GM21576 (cell line): ENCODE measurements around the gene ADAMTS17.
"Not testable (repeated sequence)": the region's sequence is repeated elsewhere in the genome, so short reads cannot be mapped to it uniquely, and the experiment has no call there.

Experiments used
- ATAC-seq: cut with Tn5 transposase; IDR thresholded peaks from one replicate; pipeline ENCODE4 v1.9.1; 2021; ENCODE audit warnings: mild to moderate bottlenecking, moderate library complexity; ENCODE audit not compliant: unreplicated experiment

ADAMTS17 gene

GRCh38 chr15:100096248-100096600, 245.6 kb downstream of the ADAMTS17 start:
- no peak for ATAC-seq

- ATAC-seq: no peak
Observed at GRCh38 chr15:100095541-100096247, 246.1 kb downstream of the ADAMTS17 start.

GRCh38 chr15:100094127-100094510, 247.7 kb downstream of the ADAMTS17 start:
- ATAC-seq: no peak

- ATAC-seq: no peak
Observed at GRCh38 chr15:100093211-100094126, 248.3 kb downstream of the ADAMTS17 start.

- no peak for ATAC-seq
Observed at GRCh38 chr15:100092034-100092433, 249.7 kb downstream of the ADAMTS17 start.

- ATAC-seq: no peak
Observed at GRCh38 chr15:100090411-100090810, 251.4 kb downstream of the ADAMTS17 start.

GRCh38 chr15:100084042-100084821, 257.5 kb downstream of the ADAMTS17 start:
- not testable (repeated sequence) for ATAC-seq

GRCh38 chr15:100083572-100083971, 258.2 kb downstream of the ADAMTS17 start:
- ATAC-seq: no peak

GRCh38 chr15:100082761-100083402, 258.9 kb downstream of the ADAMTS17 start:
- no peak for ATAC-seq

GRCh38 chr15:100081454-100081853, 260.3 kb downstream of the ADAMTS17 start:
- ATAC-seq: no peak

- ATAC-seq: no peak
Observed at GRCh38 chr15:100078511-100079220, 263.1 kb downstream of the ADAMTS17 start.

- ATAC-seq: no peak
Observed at GRCh38 chr15:100075229-100075628, 266.5 kb downstream of the ADAMTS17 start.

GRCh38 chr15:100073982-100074381, 267.8 kb downstream of the ADAMTS17 start:
- no peak for ATAC-seq

- not testable (repeated sequence) for ATAC-seq
Observed at GRCh38 chr15:100066521-100067280, 275.1 kb downstream of the ADAMTS17 start.

- ATAC-seq: no peak
Observed at GRCh38 chr15:100061944-100062343, 279.8 kb downstream of the ADAMTS17 start.

GRCh38 chr15:100060276-100060926, 281.4 kb downstream of the ADAMTS17 start:
- ATAC-seq: no peak

GRCh38 chr15:100059521-100059920, 282.3 kb downstream of the ADAMTS17 start:
- no peak for ATAC-seq

- no peak for ATAC-seq
Observed at GRCh38 chr15:100059094-100059493, 282.7 kb downstream of the ADAMTS17 start.

- no peak for ATAC-seq
Observed at GRCh38 chr15:100058458-100058857, 283.3 kb downstream of the ADAMTS17 start.
